OCI-LY7 (cell line): ENCODE data around the gene BPIFA2. TPM values are rescaled to one million over a fixed set of nuclear protein-coding genes. Genes with fewer than 3 reads are reported as not detected.

Source experiments
- BruUV-seq: library from RNA; stranded (reverse); fragments of 400-500 nt; replicated peaks from 2 replicates; lab custom pipeline; 2021; lab: Mats Ljungman, UMichigan
- CTCF ChIA-PET: fragments of 300-600 bp; sonication (Branson Sonifier 250); formaldehyde crosslinking; loops from one replicate; lab custom pipeline; 2022; ENCODE audit warnings: antibody characterized with exemption; ENCODE audit not compliant: unreplicated experiment; lab: Charles Lee
- POLR2A ChIA-PET: fragments of 300-600 bp; sonication (Branson Sonifier 250); formaldehyde crosslinking; loops from one replicate; lab custom pipeline; 2022; ENCODE audit warnings: antibody characterized with exemption; lab: Charles Lee
- DNase-seq: peaks from one replicate; pipeline ENCODE4 v3.0.0-alpha.2; 2015; ENCODE audit warnings: low spot score
- H2AFZ ChIP-seq: fragments of 200-600 bp; sonication (generic), shearing (Covaris generic); 2 replicates; pipeline ENCODE4 v1.6.1; 2014; ENCODE audit warnings: mild to moderate bottlenecking, antibody characterized with exemption, low read length, moderate library complexity
- H3K27ac ChIP-seq: fragments of 200-600 bp; sonication (generic); 2 replicates; pipeline ENCODE4 v1.5.1; 2014; ENCODE audit warnings: mixed run types, low read depth, mild to moderate bottlenecking, moderate library complexity, low read length, inconsistent platforms; ENCODE audit not compliant: poor library complexity, severe bottlenecking
- H3K36me3 ChIP-seq: fragments of 200-600 bp; sonication (generic); 2 replicates; pipeline ENCODE4 v1.6.1; 2014; ENCODE audit warnings: mild to moderate bottlenecking, antibody characterized with exemption, low read length, moderate library complexity, mixed read lengths; ENCODE audit not compliant: insufficient read depth
- H3K4me1 ChIP-seq: fragments of 200-600 bp; sonication (generic); 2 replicates; pipeline ENCODE4 v1.5.1; 2014; ENCODE audit warnings: mild to moderate bottlenecking, low read length; ENCODE audit not compliant: insufficient read depth, poor library complexity, severe bottlenecking
- H3K4me2 ChIP-seq: fragments of 200-600 bp; sonication (generic); 2 replicates; pipeline ENCODE4 v1.6.1; 2014; ENCODE audit warnings: mild to moderate bottlenecking, low read length
- H3K4me3 ChIP-seq: fragments of 200-600 bp; sonication (generic); 2 replicates; pipeline ENCODE4 v1.5.1; 2014; ENCODE audit warnings: mild to moderate bottlenecking, low read depth, low read length; ENCODE audit not compliant: poor library complexity, severe bottlenecking
- H3K79me2 ChIP-seq: fragments of 200-600 bp; sonication (generic); 2 replicates; pipeline ENCODE4 v1.6.1; 2016; ENCODE audit warnings: low read depth, mild to moderate bottlenecking, low read length, moderate library complexity, mixed read lengths; ENCODE audit not compliant: insufficient read depth
- H3K9me2 ChIP-seq: fragments of 200-600 bp; sonication (generic); 2 replicates; pipeline ENCODE4 v1.6.1; 2016; ENCODE audit warnings: mild to moderate bottlenecking, low read length, mixed read lengths; ENCODE audit not compliant: insufficient read depth
- H3K9me3 ChIP-seq: fragments of 200-600 bp; sonication (generic); 2 replicates; pipeline ENCODE4 v1.6.1; 2014; ENCODE audit warnings: mild to moderate bottlenecking, mixed run types, low read length, mixed read lengths
- H4K20me1 ChIP-seq: fragments of 200-600 bp; sonication (generic); 2 replicates; pipeline ENCODE4 v1.6.1; 2014; ENCODE audit warnings: mild to moderate bottlenecking, antibody characterized with exemption, low read length, moderate library complexity, mixed read lengths; ENCODE audit not compliant: insufficient read depth
- EZH2phosphoT487 ChIP-seq: fragments of 200-600 bp; sonication (generic); IDR thresholded peaks from 2 replicates; pipeline ENCODE4 v1.6.1; 2018; ENCODE audit warnings: low read depth, borderline replicate concordance, mild to moderate bottlenecking, mixed run types, antibody characterized with exemption, low read length, moderate library complexity, mixed read lengths
- intact Hi-C: fragments of 100-400 bp; cut with micrococcal nuclease; formaldehyde crosslinking; loops from one replicate; pipeline ENCODE4 v1.10.0; 2022; ENCODE audit not compliant: unreplicated experiment
- total RNA-seq, 2 experiments: library from RNA; depleted of rRNA in 1 of 2; stranded (reverse); fragments of >200 nt in 1 of 2; shearing (Covaris generic) in 1 of 2; gene quantifications; 2 replicates each; pipeline ENCODE4 v1.2.3, GENCODE V29; 2014 to 2022
- TF ChIP-seq, protein P1 (sequence below): fragments of 200-600 bp; sonication (generic); conservative IDR thresholded peaks from 2 replicates; pipeline ENCODE4 v1.5.1; 2014; ENCODE audit warnings: mild to moderate bottlenecking, antibody characterized with exemption, low read length, moderate library complexity, mixed read lengths

Gene BPIFA2
- total RNA-seq, 2 experiments from 2014 or later: not detected

DNA sequence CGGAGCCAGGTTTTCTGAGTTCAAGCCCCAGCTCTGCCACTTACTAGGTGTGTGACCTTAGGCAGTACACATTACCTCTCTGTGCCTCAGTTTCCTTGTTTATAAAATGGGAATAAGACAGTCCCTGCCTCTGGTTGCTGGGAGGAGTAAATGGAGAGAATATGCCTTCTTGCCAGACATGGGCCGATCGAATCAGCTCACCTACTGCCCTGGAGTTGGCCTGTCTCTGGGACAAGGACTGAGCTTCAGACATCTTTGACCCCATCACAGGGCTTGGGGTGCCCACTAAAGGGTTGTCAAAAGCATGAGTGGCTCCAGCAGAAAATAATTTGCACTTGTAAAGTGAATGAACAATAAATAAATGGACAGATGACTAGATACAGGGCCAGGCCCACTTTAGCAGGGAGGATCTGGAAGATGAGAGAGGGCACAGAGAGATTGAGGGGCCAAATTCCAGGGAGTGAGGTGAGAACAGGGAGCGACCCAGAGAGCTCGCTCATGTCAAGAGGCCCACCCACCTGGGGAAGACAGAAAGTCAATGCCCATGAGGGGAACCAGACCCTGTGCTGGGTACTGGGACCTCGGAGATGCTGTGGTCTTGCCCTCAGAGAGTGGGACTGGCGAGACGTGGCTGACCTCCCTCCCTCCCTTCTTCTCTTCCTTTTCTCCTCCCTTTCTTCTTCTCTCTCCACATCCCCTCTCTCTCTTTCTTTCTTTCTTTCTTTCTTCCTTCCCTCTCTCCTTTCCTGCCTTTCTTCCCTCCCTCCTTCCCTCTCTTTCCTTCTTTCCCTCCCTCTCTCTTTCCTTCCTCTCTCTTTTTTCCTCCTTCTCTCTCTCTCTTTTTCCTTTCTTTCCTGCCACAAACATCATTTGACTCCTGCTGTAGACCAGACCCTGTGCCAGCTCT lies 3.9 kb upstream of the BPIFA2 start:
- no peaks in the 10 kb centered on the region for H3K79me2 ChIP-seq
- ChIA-PET POLR2A (no interaction called here), CTCF (no interaction called here)
- H2AFZ ChIP-seq: no peak overlapping the region
- H3K9me3 ChIP-seq: 0 out of 2 replicates have a peak, but pooled peaks cover 3% of the 10 kb centered on the region
- intact Hi-C loops: no loop called here
- no TSS peak for BruUV-seq
- H4K20me1 ChIP-seq: no peaks in the 10 kb centered on the region
- H3K4me3 ChIP-seq: no peak overlapping the region
- H3K9me2 ChIP-seq: no peaks in the 10 kb centered on the region
- H3K27ac ChIP-seq: no peak overlapping the region
- H3K4me1 ChIP-seq: no peaks in the 10 kb centered on the region
- TF ChIP-seq, protein P1, sequence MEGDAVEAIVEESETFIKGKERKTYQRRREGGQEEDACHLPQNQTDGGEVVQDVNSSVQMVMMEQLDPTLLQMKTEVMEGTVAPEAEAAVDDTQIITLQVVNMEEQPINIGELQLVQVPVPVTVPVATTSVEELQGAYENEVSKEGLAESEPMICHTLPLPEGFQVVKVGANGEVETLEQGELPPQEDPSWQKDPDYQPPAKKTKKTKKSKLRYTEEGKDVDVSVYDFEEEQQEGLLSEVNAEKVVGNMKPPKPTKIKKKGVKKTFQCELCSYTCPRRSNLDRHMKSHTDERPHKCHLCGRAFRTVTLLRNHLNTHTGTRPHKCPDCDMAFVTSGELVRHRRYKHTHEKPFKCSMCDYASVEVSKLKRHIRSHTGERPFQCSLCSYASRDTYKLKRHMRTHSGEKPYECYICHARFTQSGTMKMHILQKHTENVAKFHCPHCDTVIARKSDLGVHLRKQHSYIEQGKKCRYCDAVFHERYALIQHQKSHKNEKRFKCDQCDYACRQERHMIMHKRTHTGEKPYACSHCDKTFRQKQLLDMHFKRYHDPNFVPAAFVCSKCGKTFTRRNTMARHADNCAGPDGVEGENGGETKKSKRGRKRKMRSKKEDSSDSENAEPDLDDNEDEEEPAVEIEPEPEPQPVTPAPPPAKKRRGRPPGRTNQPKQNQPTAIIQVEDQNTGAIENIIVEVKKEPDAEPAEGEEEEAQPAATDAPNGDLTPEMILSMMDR: no peak
- no peak for TF ChIP-seq EZH2phosphoT487
- no peaks in the 10 kb centered on the region for H3K36me3 ChIP-seq
- DNase-seq: no peak
- no peak overlapping the region for H3K4me2 ChIP-seq

GRCh38 chr20:33164763-33165095 lies 3.2 kb upstream of the BPIFA2 start:
- no peaks in the 10 kb centered on the region for H4K20me1 ChIP-seq
- no TSS peak for BruUV-seq
- no peaks in the 10 kb centered on the region for H3K9me2 ChIP-seq
- no peaks in the 10 kb centered on the region for H3K4me1 ChIP-seq
- no peak overlapping the region for H3K4me2 ChIP-seq
- H3K36me3 ChIP-seq: no peaks in the 10 kb centered on the region
- no peak overlapping the region for H3K4me3 ChIP-seq
- CTCF ChIA-PET: no interaction called here
- intact Hi-C loops: no loop called here
- H3K79me2 ChIP-seq: no peaks in the 10 kb centered on the region
- no peak for DNase-seq
- peaks cover 9% of the 10 kb centered on the region for H3K9me3 ChIP-seq
- TF ChIP-seq, protein P1: no peak
- TF ChIP-seq EZH2phosphoT487: no peak
- POLR2A ChIA-PET: no interaction called here
- no peak overlapping the region for H2AFZ ChIP-seq
- no peak overlapping the region for H3K27ac ChIP-seq
